Neural crest cell (in vitro differentiated cells): ENCODE measurements around the gene FOXP1. TPM values are rescaled to one million over a fixed set of nuclear protein-coding genes. Genes with fewer than 3 reads are reported as not detected.
"Not testable (repeated sequence)": the region's sequence is repeated elsewhere in the genome, so short reads cannot be mapped to it uniquely, and the experiment has no call there.

Experiments used
- DNase-seq: peaks from one replicate; pipeline ENCODE4 v3.0.0; 2021; ENCODE audit warnings: low read depth, mixed read lengths, low spot score
- H3K27ac Mint-ChIP-seq: one replicate; pipeline ENCODE4 v1.8.0; 2021; ENCODE audit warnings: mild to moderate bottlenecking, mixed read lengths; ENCODE audit not compliant: unreplicated experiment
- H3K27me3 Mint-ChIP-seq: 2 replicates; pipeline ENCODE4 v1.8.0; 2021; ENCODE audit warnings: low read depth, mild to moderate bottlenecking, mixed read lengths
- H3K36me3 Mint-ChIP-seq: 2 replicates; pipeline ENCODE4 v1.8.0; 2021; ENCODE audit warnings: low read depth, mild to moderate bottlenecking, mixed read lengths
- H3K4me1 Mint-ChIP-seq: 2 replicates; pipeline ENCODE4 v1.8.0; 2021; ENCODE audit warnings: mixed read lengths
- H3K4me3 Mint-ChIP-seq: one replicate; pipeline ENCODE4 v1.8.0; 2021; ENCODE audit warnings: mild to moderate bottlenecking, mixed read lengths
- H3K9me3 Mint-ChIP-seq: 2 replicates; pipeline ENCODE4 v1.8.0; 2021; ENCODE audit warnings: mixed read lengths
- CTCF ChIP-seq: fragments of 200-600 bp; sonication (generic); conservative IDR thresholded peaks from 2 replicates; pipeline ENCODE4 v1.5.0; 2021; ENCODE audit warnings: antibody characterized with exemption, mild to moderate bottlenecking
- total RNA-seq: library from RNA; stranded (reverse); gene quantifications from 2 replicates; pipeline ENCODE4 v1.2.1, GENCODE V29; 2021

Gene FOXP1
- total RNA-seq, 1 donor from 2014 or later: 22.8 TPM

- H3K9me3 Mint-ChIP-seq: peaks cover 6% of the 10 kb centered on the region
- no peak for TF ChIP-seq CTCF
- H3K27me3 Mint-ChIP-seq: no peaks in the 10 kb centered on the region
- H3K36me3 Mint-ChIP-seq: peaks cover 3% of the 10 kb centered on the region
- H3K4me3 Mint-ChIP-seq: no peak overlapping the region
- no peaks in the 10 kb centered on the region for H3K4me1 Mint-ChIP-seq
- DNase-seq: no peak
- H3K27ac Mint-ChIP-seq: no peak overlapping the region
Measured at GRCh38 chr3:71438904-71439303, 144.6 kb downstream of the FOXP1 start.

- H3K27me3 Mint-ChIP-seq: no peaks in the 10 kb centered on the region
- DNase-seq: no peak
- H3K4me1 Mint-ChIP-seq: no peaks in the 10 kb centered on the region
- no peak for TF ChIP-seq CTCF
- H3K9me3 Mint-ChIP-seq: peaks cover 6% of the 10 kb centered on the region
- peaks cover 3% of the 10 kb centered on the region for H3K36me3 Mint-ChIP-seq
- H3K27ac Mint-ChIP-seq: no peak overlapping the region
- H3K4me3 Mint-ChIP-seq: no peak overlapping the region
Measured at GRCh38 chr3:71438071-71438685, 145.3 kb downstream of the FOXP1 start.

- Mint-ChIP-seq H3K9me3 (peaks cover 9% of the 10 kb centered on the region), H3K27ac (no peak overlapping the region), H3K36me3 (peaks cover 7% of the 10 kb centered on the region), H3K4me3 (no peak overlapping the region), H3K27me3 (no peaks in the 10 kb centered on the region), H3K4me1 (peaks cover 10% of the 10 kb centered on the region)
- TF ChIP-seq CTCF: no peak
- no peak for DNase-seq
Measured at GRCh38 chr3:71436337-71436736, 147.2 kb downstream of the FOXP1 start.

DNA sequence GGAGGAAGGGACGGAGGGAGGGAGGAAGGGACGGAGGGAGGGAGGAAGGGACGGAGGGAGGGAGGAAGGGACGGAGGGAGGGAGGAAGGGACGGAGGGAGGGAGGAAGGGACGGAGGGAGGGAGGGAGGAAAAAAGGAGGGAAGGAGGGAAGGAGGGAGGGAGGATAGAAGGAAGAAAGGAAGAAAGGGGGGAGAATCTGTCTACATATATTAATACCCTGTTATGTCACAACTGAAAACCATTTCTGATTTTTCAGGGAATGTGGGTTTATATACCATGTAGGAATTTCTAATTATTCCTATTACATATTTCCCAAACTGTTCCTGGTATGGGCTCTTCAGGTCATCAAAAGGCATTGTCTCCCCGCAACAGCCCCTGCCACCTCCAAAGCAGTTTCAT is 147.7 kb downstream of the FOXP1 start:
- not testable (repeated sequence) for DNase-seq, H3K36me3 Mint-ChIP-seq, H3K27me3 Mint-ChIP-seq, H3K9me3 Mint-ChIP-seq, H3K4me1 Mint-ChIP-seq, H3K27ac Mint-ChIP-seq, H3K4me3 Mint-ChIP-seq

- no peaks in the 10 kb centered on the region for H3K27me3 Mint-ChIP-seq
- no peak overlapping the region for H3K4me3 Mint-ChIP-seq
- peaks cover 7% of the 10 kb centered on the region for H3K36me3 Mint-ChIP-seq
- H3K9me3 Mint-ChIP-seq: peaks cover 9% of the 10 kb centered on the region
- no peak for DNase-seq
- H3K4me1 Mint-ChIP-seq: peaks cover 18% of the 10 kb centered on the region
- no peak overlapping the region for H3K27ac Mint-ChIP-seq
- no peak for TF ChIP-seq CTCF
Measured at GRCh38 chr3:71433631-71434030, 149.9 kb downstream of the FOXP1 start.

DNA sequence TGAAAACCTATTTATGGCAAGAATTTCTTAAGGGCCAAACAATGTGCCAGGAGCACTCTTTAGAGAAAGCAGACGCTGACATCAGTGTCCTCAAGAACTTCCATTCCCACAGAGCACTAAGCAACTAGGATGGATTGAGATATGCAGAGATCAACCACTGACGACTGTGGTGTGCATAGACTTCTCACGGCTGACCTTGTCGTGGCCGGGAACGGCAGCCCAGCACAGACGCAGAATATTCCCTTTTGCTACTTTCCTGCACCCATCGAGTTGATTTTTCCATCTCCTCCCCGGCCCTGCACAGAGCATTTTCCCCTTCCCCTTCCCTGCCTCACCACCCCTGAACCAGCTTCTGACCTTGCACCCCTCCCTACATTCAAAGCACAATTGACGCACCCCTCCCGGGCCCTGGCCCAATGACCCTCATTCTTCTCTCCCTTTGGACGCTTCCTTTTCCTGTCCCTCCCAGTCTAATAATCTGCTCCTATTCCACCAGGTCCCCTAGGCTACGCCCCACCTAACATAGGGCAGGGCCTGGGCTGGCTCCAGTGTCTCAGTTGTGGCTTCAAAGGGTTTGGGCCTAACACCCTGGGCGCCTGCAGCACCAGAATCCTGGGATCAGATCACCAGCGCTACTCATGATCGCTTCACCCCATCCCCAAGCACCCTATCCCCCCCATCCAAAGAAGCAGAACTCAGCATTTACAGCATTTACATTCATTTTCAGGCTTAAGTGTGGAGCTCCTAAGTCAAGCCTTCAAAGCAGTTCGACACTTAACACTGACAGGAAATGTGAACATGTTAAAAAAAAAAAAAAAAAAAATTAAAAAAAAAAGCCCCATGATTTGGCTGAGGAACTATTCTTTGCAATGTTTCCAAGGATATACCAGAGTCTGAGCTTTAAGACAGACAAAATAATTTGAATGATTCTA is 151.2 kb downstream of the FOXP1 start:
- no peak for TF ChIP-seq CTCF
- Mint-ChIP-seq H3K4me1 (peaks cover 30% of the 10 kb centered on the region), H3K36me3 (peaks cover 7% of the 10 kb centered on the region), H3K27ac (no peak overlapping the region), H3K4me3 (no peak overlapping the region), H3K27me3 (no peaks in the 10 kb centered on the region), H3K9me3 (peaks cover 12% of the 10 kb centered on the region)
- no peak for DNase-seq
